ENCODE measurements around the gene RAD50.
"Not testable (repeated sequence)": the region's sequence is repeated elsewhere in the genome, so short reads cannot be mapped to it uniquely, and the experiment has no call there.

RAD50 gene

GRCh38 chr5:132622608-132623007 lies 65.8 kb downstream of the RAD50 start:
- no peak for TF ChIP-seq CTCF (IDR thresholded peaks at IDR 0.05; ENCODE audit: borderline replicate concordance, control extremely low read depth, extremely low read depth, insufficient read depth, missing control alignments)
- no peak for DNase-seq (ENCODE audit: low spot score)
- in situ Hi-C loops (cut with MboI; ENCODE audit: low sequenced_read_pairs, unreplicated experiment) = no loop called here

GRCh38 chr5:132627470-132627869 lies 70.7 kb downstream of the RAD50 start:
- in situ Hi-C loops (cut with MboI; ENCODE audit: low sequenced_read_pairs, unreplicated experiment) = no loop called here

GRCh38 chr5:132628814-132629213 lies 72.0 kb downstream of the RAD50 start:
- no peak for TF ChIP-seq CTCF (IDR thresholded peaks at IDR 0.05; ENCODE audit: borderline replicate concordance, control extremely low read depth, extremely low read depth, insufficient read depth, missing control alignments)
- in situ Hi-C loops (cut with MboI; ENCODE audit: low sequenced_read_pairs, unreplicated experiment) = no loop called here
- peak; percentile 58 for DNase-seq (ENCODE audit: low spot score)

More at GRCh38 chr5:132627470-132627869, 70.7 kb downstream of the RAD50 start:
- no peak for TF ChIP-seq CTCF (IDR thresholded peaks at IDR 0.05; ENCODE audit: borderline replicate concordance, control extremely low read depth, extremely low read depth, insufficient read depth, missing control alignments)
- no peak for DNase-seq (ENCODE audit: low spot score)

- TF ChIP-seq CTCF (IDR thresholded peaks at IDR 0.05; ENCODE audit: borderline replicate concordance, control extremely low read depth, extremely low read depth, insufficient read depth, missing control alignments) = no peak
- peak; percentile 55 for DNase-seq (ENCODE audit: low spot score)
- in situ Hi-C loops (cut with MboI; ENCODE audit: low sequenced_read_pairs, unreplicated experiment) = no loop called here
Observed at GRCh38 chr5:132629230-132629944, 72.6 kb downstream of the RAD50 start.

- DNase-seq (ENCODE audit: low spot score); in situ Hi-C loops (cut with MboI; ENCODE audit: low sequenced_read_pairs, unreplicated experiment): not testable (repeated sequence)
Observed at GRCh38 chr5:132633587-132633986, 76.8 kb downstream of the RAD50 start.

GRCh38 chr5:132635873-132636272 lies 79.1 kb downstream of the RAD50 start:
- in situ Hi-C loops (cut with MboI; ENCODE audit: low sequenced_read_pairs, unreplicated experiment) = no loop called here
- TF ChIP-seq CTCF (IDR thresholded peaks at IDR 0.05; ENCODE audit: borderline replicate concordance, control extremely low read depth, extremely low read depth, insufficient read depth, missing control alignments) = no peak
- DNase-seq (ENCODE audit: low spot score) = peak; percentile 48

- in situ Hi-C loops (cut with MboI; ENCODE audit: low sequenced_read_pairs, unreplicated experiment) = no loop called here
- TF ChIP-seq CTCF (IDR thresholded peaks at IDR 0.05; ENCODE audit: borderline replicate concordance, control extremely low read depth, extremely low read depth, insufficient read depth, missing control alignments) = no peak
- no peak for DNase-seq (ENCODE audit: low spot score)
Observed at GRCh38 chr5:132637241-132637640, 80.5 kb downstream of the RAD50 start.
